ENCODE measurements around the gene FLVCR2.

- TF ChIP-seq CTCF (IDR thresholded peaks at IDR 0.05) (no peak), YY1 (IDR thresholded peaks at IDR 0.05; ENCODE audit: low read depth) (no peak), POLR2AphosphoS5 (IDR thresholded peaks at IDR 0.05; ENCODE audit: low read depth, low read length) (no peak)
- TF ChIP-seq, protein P1, sequence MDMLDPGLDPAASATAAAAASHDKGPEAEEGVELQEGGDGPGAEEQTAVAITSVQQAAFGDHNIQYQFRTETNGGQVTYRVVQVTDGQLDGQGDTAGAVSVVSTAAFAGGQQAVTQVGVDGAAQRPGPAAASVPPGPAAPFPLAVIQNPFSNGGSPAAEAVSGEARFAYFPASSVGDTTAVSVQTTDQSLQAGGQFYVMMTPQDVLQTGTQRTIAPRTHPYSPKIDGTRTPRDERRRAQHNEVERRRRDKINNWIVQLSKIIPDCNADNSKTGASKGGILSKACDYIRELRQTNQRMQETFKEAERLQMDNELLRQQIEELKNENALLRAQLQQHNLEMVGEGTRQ (IDR thresholded peaks at IDR 0.05; ENCODE audit: borderline replicate concordance, low read depth, low read length), result no peak
Measured at GRCh38 chr14:75539561-75540478, 38.6 kb upstream of the FLVCR2 start.

Measured in SK-N-SH (cell line).